Measurements from ENCODE around the gene PSMA5. TPM values are rescaled to one million over a fixed set of nuclear protein-coding genes. Genes with fewer than 3 reads are reported as not detected.
A peak's percentile ranks its signal among the peaks of the same experiment; 100 is the strongest.

Gene PSMA5
- total and polyA plus RNA-seq, 2 of the 13 experiments (the other 11 are each of a cell fraction or from before 2014, with no cell fraction given), result 140 to 169 TPM

GRCh38 chr1:109441069-109441468 is 14.8 kb upstream of the PSMA5 start (continued):
- TF ChIP-seq MEF2D (CRISPR knock-in tag; IDR thresholded peaks at IDR 0.05) (peak; percentile 76), THAP11 (CRISPR knock-in tag; IDR thresholded peaks at IDR 0.05) (peak; percentile 55), DR1 (CRISPR knock-in tag; IDR thresholded peaks at IDR 0.05) (no peak), BCL6 (CRISPR knock-in tag; IDR thresholded peaks at IDR 0.05) (peak; percentile 58; the same call in 1 of the 2 replicates), ZNF570 (CRISPR knock-in tag; IDR thresholded peaks at IDR 0.05; ENCODE audit: borderline replicate concordance) (no peak), TBX3 (IDR thresholded peaks at IDR 0.05; ENCODE audit: borderline replicate concordance) (peak; percentile 100), CEBPG (CRISPR knock-in tag; IDR thresholded peaks at IDR 0.05) (peak; percentile 58), ZFY (CRISPR knock-in tag; IDR thresholded peaks at IDR 0.05) (no peak), MLX (CRISPR knock-in tag; IDR thresholded peaks at IDR 0.05) (0 out of 2 replicates have a peak, but pooled peaks have one; percentile 47), KDM4B (CRISPR knock-in tag; IDR thresholded peaks at IDR 0.05) (no peak), ZNF12 (CRISPR knock-in tag; IDR thresholded peaks at IDR 0.05) (no peak; the same call in 1 of the 2 replicates), NFIC (IDR thresholded peaks at IDR 0.05; ENCODE audit: low read length) (peak; percentile 84), SMARCC2 (IDR thresholded peaks at IDR 0.05) (no peak), ZNF652 (CRISPR knock-in tag; IDR thresholded peaks at IDR 0.05; ENCODE audit: borderline replicate concordance, low read depth) (no peak), ZNF589 (CRISPR knock-in tag; conservative IDR thresholded peaks at IDR 0.05) (peak; percentile 50; the same call in 1 of the 2 replicates), ZNF101 (CRISPR knock-in tag; IDR thresholded peaks at IDR 0.05; ENCODE audit: borderline replicate concordance, low read depth) (no peak), SOX5 (CRISPR knock-in tag; IDR thresholded peaks at IDR 0.05; ENCODE audit: borderline replicate concordance) (peak; percentile 82), NFYB (CRISPR knock-in tag; IDR thresholded peaks at IDR 0.05) (no peak), SMAD3 (CRISPR knock-in tag; IDR thresholded peaks at IDR 0.05) (peak; percentile 61; the same call in 1 of the 2 replicates), CEBPB (IDR thresholded peaks at IDR 0.05; ENCODE audit: borderline replicate concordance, low read depth, low read length) (peak; percentile 59), FIP1L1 (IDR thresholded peaks at IDR 0.05; ENCODE audit: borderline replicate concordance, insufficient read depth, low read depth, low read length) (no peak), CCAR2 (optimal IDR thresholded peaks at IDR 0.05; ENCODE audit: low read depth, low read length) (no peak), RCOR2 (CRISPR knock-in tag; IDR thresholded peaks at IDR 0.05) (peak; percentile 66; the same call in 1 of the 2 replicates), ZNF503 (CRISPR knock-in tag; IDR thresholded peaks at IDR 0.05) (peak; percentile 81), IRX3 (CRISPR knock-in tag; IDR thresholded peaks at IDR 0.05; ENCODE audit: borderline replicate concordance, low read depth) (no peak), ZNF3 (CRISPR knock-in tag; IDR thresholded peaks at IDR 0.05) (0 out of 2 replicates have a peak, but pooled peaks have one; percentile 29), RFX5 (IDR thresholded peaks at IDR 0.05; ENCODE audit: low read depth, low read length) (no peak), ZNF282 (IDR thresholded peaks at IDR 0.05; ENCODE audit: partially characterized antibody) (no peak)
- TF ChIP-seq, protein P1, sequence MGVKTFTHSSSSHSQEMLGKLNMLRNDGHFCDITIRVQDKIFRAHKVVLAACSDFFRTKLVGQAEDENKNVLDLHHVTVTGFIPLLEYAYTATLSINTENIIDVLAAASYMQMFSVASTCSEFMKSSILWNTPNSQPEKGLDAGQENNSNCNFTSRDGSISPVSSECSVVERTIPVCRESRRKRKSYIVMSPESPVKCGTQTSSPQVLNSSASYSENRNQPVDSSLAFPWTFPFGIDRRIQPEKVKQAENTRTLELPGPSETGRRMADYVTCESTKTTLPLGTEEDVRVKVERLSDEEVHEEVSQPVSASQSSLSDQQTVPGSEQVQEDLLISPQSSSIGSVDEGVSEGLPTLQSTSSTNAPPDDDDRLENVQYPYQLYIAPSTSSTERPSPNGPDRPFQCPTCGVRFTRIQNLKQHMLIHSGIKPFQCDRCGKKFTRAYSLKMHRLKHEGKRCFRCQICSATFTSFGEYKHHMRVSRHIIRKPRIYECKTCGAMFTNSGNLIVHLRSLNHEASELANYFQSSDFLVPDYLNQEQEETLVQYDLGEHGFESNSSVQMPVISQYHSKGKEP (CRISPR knock-in tag; IDR thresholded peaks at IDR 0.05), result no peak
- TF ChIP-seq, protein P2, sequence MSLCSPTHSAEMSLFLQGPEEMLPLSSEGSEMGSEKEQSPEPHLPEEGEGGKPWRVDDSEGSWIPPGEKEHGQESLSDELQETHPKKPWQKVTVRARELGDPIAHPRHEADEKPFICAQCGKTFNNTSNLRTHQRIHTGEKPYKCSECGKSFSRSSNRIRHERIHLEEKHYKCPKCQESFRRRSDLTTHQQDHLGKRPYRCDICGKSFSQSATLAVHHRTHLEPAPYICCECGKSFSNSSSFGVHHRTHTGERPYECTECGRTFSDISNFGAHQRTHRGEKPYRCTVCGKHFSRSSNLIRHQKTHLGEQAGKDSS (CRISPR knock-in tag; IDR thresholded peaks at IDR 0.05; ENCODE audit: borderline replicate concordance, low read depth), result no peak
